Left ventricle myocardium inferior (tissue), 1 donor: Measurements from ENCODE around the gene EML2. TPM values are rescaled to one million over a fixed set of nuclear protein-coding genes. Genes with fewer than 3 reads are reported as not detected.

Source experiments
- DNase-seq: peaks from one replicate; pipeline ENCODE4 v3.0.0-alpha.2; 2020
- H3K27ac ChIP-seq: fragments of 200-600 bp; replicated peaks from 2 replicates; pipeline ENCODE4 v1.8.0; 2021
- H3K27me3 ChIP-seq: fragments of 200-600 bp; 2 replicates; pipeline ENCODE4 v1.8.0; 2021; ENCODE audit warnings: low read depth
- H3K36me3 ChIP-seq: fragments of 200-600 bp; 2 replicates; pipeline ENCODE4 v1.8.0; 2021
- H3K4me1 ChIP-seq: fragments of 200-600 bp; 2 replicates; pipeline ENCODE4 v1.8.0; 2021
- H3K4me3 ChIP-seq: fragments of 200-600 bp; 2 replicates; pipeline ENCODE4 v1.8.0; 2021; ENCODE audit warnings: mild to moderate bottlenecking, moderate library complexity
- H3K9me3 ChIP-seq: fragments of 200-600 bp; replicated peaks from 2 replicates; pipeline ENCODE4 v1.8.0; 2021
- CTCF ChIP-seq: fragments of 200-600 bp; IDR thresholded peaks from 2 replicates; pipeline ENCODE4 v1.8.0; 2021; ENCODE audit warnings: antibody characterized with exemption, mild to moderate bottlenecking, borderline replicate concordance
- intact Hi-C: fragments of 100-400 bp; cut with micrococcal nuclease; formaldehyde crosslinking; loops from one replicate; pipeline ENCODE4 v1.11.0; 2022
- total RNA-seq: library from RNA; stranded (reverse); fragmentation: NEBNext Ultra II Directional; extraction: Animal tissue kit (Norgen Biotek cat#: 25700); gene quantifications from one replicate; pipeline ENCODE4 v1.2.1, GENCODE V29; 2021
- donor health status: DM: no; HTN: yes; CAD: no; lungs with severe emphysema.

The EML2 gene
- total RNA-seq, 1 donor from 2014 or later: 48.4 TPM

- Histone ChIP-seq H3K9me3 (no peaks in the 10 kb centered on the region), H3K4me1 (peaks cover 21% of the 10 kb centered on the region), H3K27ac (no peak overlapping the region), H3K36me3 (no peaks in the 10 kb centered on the region), H3K4me3 (peak overlapping the region; percentile 64), H3K27me3 (peaks cover 99% of the 10 kb centered on the region)
- intact Hi-C loops: no loop called here
- DNase-seq: no peak
- TF ChIP-seq CTCF: no peak
Observed at GRCh38 chr19:45668342-45668871, 29.2 kb upstream of the EML2 start.

- no peak for TF ChIP-seq CTCF
- intact Hi-C loops: no loop called here
- Histone ChIP-seq H3K9me3 (no peaks in the 10 kb centered on the region), H3K27ac (peak within 1 kb of the TSS; percentile 30), H3K4me3 (peak within 1 kb of the TSS; percentile 64), H3K27me3 (peaks cover 99% of the 10 kb centered on the region), H3K36me3 (no peaks in the 10 kb centered on the region), H3K4me1 (peaks cover 21% of the 10 kb centered on the region)
- DNase-seq: peak; percentile 57
Observed at GRCh38 chr19:45667620-45668341, 28.6 kb upstream of the EML2 start, which contains the start of gene GIPR. GIPR (plus strand) TSS chr19:45668221; CDS start chr19:45669521, 1,300 bp downstream.

GRCh38 chr19:45664575-45664974 is 25.4 kb upstream of the EML2 start:
- Histone ChIP-seq H3K27me3 (peaks cover 94% of the 10 kb centered on the region), H3K27ac (no peak overlapping the region), H3K4me3 (no peak overlapping the region), H3K36me3 (no peaks in the 10 kb centered on the region), H3K4me1 (peaks cover 20% of the 10 kb centered on the region), H3K9me3 (no peaks in the 10 kb centered on the region)
- intact Hi-C loops: no loop called here
- no peak for TF ChIP-seq CTCF
- DNase-seq: no peak

- no peak overlapping the region for H3K27ac ChIP-seq
- H3K4me3 ChIP-seq: no peak overlapping the region
- peaks cover 13% of the 10 kb centered on the region for H3K4me1 ChIP-seq
- no peak for TF ChIP-seq CTCF
- H3K9me3 ChIP-seq: no peaks in the 10 kb centered on the region
- H3K27me3 ChIP-seq: peaks cover 94% of the 10 kb centered on the region
- DNase-seq: no peak
- intact Hi-C loops: no loop called here
- H3K36me3 ChIP-seq: no peaks in the 10 kb centered on the region
Observed at GRCh38 chr19:45663800-45664199, 24.6 kb upstream of the EML2 start.

- intact Hi-C loops: no loop called here
- no peak for DNase-seq
- Histone ChIP-seq H3K4me3 (no peak overlapping the region), H3K9me3 (no peaks in the 10 kb centered on the region), H3K36me3 (no peaks in the 10 kb centered on the region), H3K4me1 (no peaks in the 10 kb centered on the region), H3K27me3 (peaks cover 68% of the 10 kb centered on the region), H3K27ac (no peak overlapping the region)
- TF ChIP-seq CTCF: no peak
Observed at GRCh38 chr19:45660636-45661035, 21.4 kb upstream of the EML2 start.
